Left ventricle myocardium inferior (tissue), 1 donor: ENCODE results near the gene PTN. TPM values are rescaled to one million over a fixed set of nuclear protein-coding genes. Genes with fewer than 3 reads are reported as not detected.

ENCODE experiments used
- DNase-seq: peaks from one replicate; pipeline ENCODE4 v3.0.0-alpha.2; 2020
- H3K27ac ChIP-seq: fragments of 200-600 bp; replicated peaks from 2 replicates; pipeline ENCODE4 v1.8.0; 2021
- H3K27me3 ChIP-seq: fragments of 200-600 bp; 2 replicates; pipeline ENCODE4 v1.8.0; 2021; ENCODE audit warnings: low read depth
- H3K36me3 ChIP-seq: fragments of 200-600 bp; 2 replicates; pipeline ENCODE4 v1.8.0; 2021
- H3K4me1 ChIP-seq: fragments of 200-600 bp; 2 replicates; pipeline ENCODE4 v1.8.0; 2021
- H3K4me3 ChIP-seq: fragments of 200-600 bp; 2 replicates; pipeline ENCODE4 v1.8.0; 2021; ENCODE audit warnings: mild to moderate bottlenecking, moderate library complexity
- H3K9me3 ChIP-seq: fragments of 200-600 bp; replicated peaks from 2 replicates; pipeline ENCODE4 v1.8.0; 2021
- CTCF ChIP-seq: fragments of 200-600 bp; IDR thresholded peaks from 2 replicates; pipeline ENCODE4 v1.8.0; 2021; ENCODE audit warnings: antibody characterized with exemption, mild to moderate bottlenecking, borderline replicate concordance
- intact Hi-C: fragments of 100-400 bp; cut with micrococcal nuclease; formaldehyde crosslinking; loops from one replicate; pipeline ENCODE4 v1.11.0; 2022
- total RNA-seq: library from RNA; stranded (reverse); fragmentation: NEBNext Ultra II Directional; extraction: Animal tissue kit (Norgen Biotek cat#: 25700); gene quantifications from one replicate; pipeline ENCODE4 v1.2.1, GENCODE V29; 2021
- donor health status: DM: no; HTN: yes; CAD: no; lungs with severe emphysema.

The PTN gene
- total RNA-seq, 1 donor from 2014 or later = 11.2 TPM

GRCh38 chr7:137298464-137298794 lies 45.1 kb downstream of the PTN start:
- intact Hi-C loops = no loop called here
- no peaks in the 10 kb centered on the region for H3K9me3 ChIP-seq

GRCh38 chr7:137297551-137298463 lies 45.7 kb downstream of the PTN start:
- H3K4me3 ChIP-seq = no peak overlapping the region

More at GRCh38 chr7:137298464-137298794, 45.1 kb downstream of the PTN start:
- H3K36me3 ChIP-seq = no peaks in the 10 kb centered on the region
- no peak for TF ChIP-seq CTCF
- H3K27ac ChIP-seq = no peak overlapping the region
- no peaks in the 10 kb centered on the region for H3K4me1 ChIP-seq
- no peak for DNase-seq
- H3K27me3 ChIP-seq = no peaks in the 10 kb centered on the region
- H3K4me3 ChIP-seq = no peak overlapping the region

GRCh38 chr7:137296576-137296975 lies 47.0 kb downstream of the PTN start:
- no peaks in the 10 kb centered on the region for H3K4me1 ChIP-seq
- H3K9me3 ChIP-seq = no peaks in the 10 kb centered on the region
- H3K4me3 ChIP-seq = no peak overlapping the region
- no peak overlapping the region for H3K27ac ChIP-seq
- intact Hi-C loops = no loop called here
- no peaks in the 10 kb centered on the region for H3K27me3 ChIP-seq
- TF ChIP-seq CTCF = no peak
- no peak for DNase-seq
- no peaks in the 10 kb centered on the region for H3K36me3 ChIP-seq

More at GRCh38 chr7:137297551-137298463, 45.7 kb downstream of the PTN start:
- H3K4me1 ChIP-seq = no peaks in the 10 kb centered on the region
- no peaks in the 10 kb centered on the region for H3K36me3 ChIP-seq
- no peak for DNase-seq
- H3K27me3 ChIP-seq = no peaks in the 10 kb centered on the region
- no peaks in the 10 kb centered on the region for H3K9me3 ChIP-seq
- intact Hi-C loops = no loop called here
- TF ChIP-seq CTCF = no peak
- H3K27ac ChIP-seq = no peak overlapping the region

- intact Hi-C loops = no loop called here
- Histone ChIP-seq H3K4me3 (no peak overlapping the region), H3K27me3 (no peaks in the 10 kb centered on the region), H3K9me3 (no peaks in the 10 kb centered on the region), H3K27ac (no peak overlapping the region), H3K36me3 (no peaks in the 10 kb centered on the region), H3K4me1 (no peaks in the 10 kb centered on the region)
- TF ChIP-seq CTCF = no peak
- DNase-seq = no peak
Observed at GRCh38 chr7:137295739-137296324, 47.7 kb downstream of the PTN start.

GRCh38 chr7:137289101-137289500 lies 54.4 kb downstream of the PTN start:
- Histone ChIP-seq H3K27ac (no peak overlapping the region), H3K4me3 (no peak overlapping the region), H3K9me3 (no peaks in the 10 kb centered on the region), H3K4me1 (no peaks in the 10 kb centered on the region), H3K27me3 (no peaks in the 10 kb centered on the region), H3K36me3 (no peaks in the 10 kb centered on the region)
- intact Hi-C loops = no loop called here
- DNase-seq = no peak
- no peak for TF ChIP-seq CTCF
